HG02943 (cell line): ENCODE results near the gene RNF144A.

Experiments
- ATAC-seq: cut with Tn5 transposase; IDR thresholded peaks from one replicate; pipeline ENCODE4 v1.9.1; 2021; ENCODE audit warnings: mild to moderate bottlenecking, low read depth, moderate library complexity; ENCODE audit not compliant: unreplicated experiment

The RNF144A gene

GRCh38 chr2:6945087-6945813 lies 28.0 kb downstream of the RNF144A start:
- peak; percentile 87 for ATAC-seq

- ATAC-seq: no peak
Measured at GRCh38 chr2:6945821-6946220, 28.6 kb downstream of the RNF144A start.

GRCh38 chr2:6946722-6947121 lies 29.5 kb downstream of the RNF144A start:
- ATAC-seq: no peak

- no peak for ATAC-seq
Measured at GRCh38 chr2:6947929-6948676, 30.9 kb downstream of the RNF144A start.

GRCh38 chr2:6948677-6949351 lies 31.6 kb downstream of the RNF144A start:
- ATAC-seq: no peak

- no peak for ATAC-seq
Measured at GRCh38 chr2:6951046-6951445, 33.8 kb downstream of the RNF144A start.

- ATAC-seq: no peak
Measured at GRCh38 chr2:6952101-6952500, 34.9 kb downstream of the RNF144A start.

GRCh38 chr2:6954586-6954985 lies 37.4 kb downstream of the RNF144A start:
- ATAC-seq: no peak

GRCh38 chr2:6955511-6956136 lies 38.4 kb downstream of the RNF144A start:
- no peak for ATAC-seq

GRCh38 chr2:6956566-6956965 lies 39.4 kb downstream of the RNF144A start:
- ATAC-seq: no peak

GRCh38 chr2:6957031-6957714 lies 40.0 kb downstream of the RNF144A start:
- no peak for ATAC-seq

- no peak for ATAC-seq
Measured at GRCh38 chr2:6957910-6958615, 40.9 kb downstream of the RNF144A start.

- ATAC-seq: no peak
Measured at GRCh38 chr2:6958616-6959235, 41.5 kb downstream of the RNF144A start.

- no peak for ATAC-seq
Measured at GRCh38 chr2:6959751-6960150, 42.5 kb downstream of the RNF144A start.

- ATAC-seq: no peak
Measured at GRCh38 chr2:6960659-6961058, 43.4 kb downstream of the RNF144A start.

- ATAC-seq: no peak
Measured at GRCh38 chr2:6963727-6964126, 46.5 kb downstream of the RNF144A start.

GRCh38 chr2:6965071-6965795 lies 48.0 kb downstream of the RNF144A start:
- no peak for ATAC-seq

- no peak for ATAC-seq
Measured at GRCh38 chr2:6966446-6966940, 49.3 kb downstream of the RNF144A start.

GRCh38 chr2:6967301-6967700 lies 50.1 kb downstream of the RNF144A start:
- no peak for ATAC-seq
